ENCODE data around the gene C4BPA. TPM values are rescaled to one million over a fixed set of nuclear protein-coding genes. Genes with fewer than 3 reads are reported as not detected.

Gene C4BPA
- polyA plus RNA-seq, 1 of the 3 experiments (the other 2 are of a cell fraction) = not detected

DNA sequence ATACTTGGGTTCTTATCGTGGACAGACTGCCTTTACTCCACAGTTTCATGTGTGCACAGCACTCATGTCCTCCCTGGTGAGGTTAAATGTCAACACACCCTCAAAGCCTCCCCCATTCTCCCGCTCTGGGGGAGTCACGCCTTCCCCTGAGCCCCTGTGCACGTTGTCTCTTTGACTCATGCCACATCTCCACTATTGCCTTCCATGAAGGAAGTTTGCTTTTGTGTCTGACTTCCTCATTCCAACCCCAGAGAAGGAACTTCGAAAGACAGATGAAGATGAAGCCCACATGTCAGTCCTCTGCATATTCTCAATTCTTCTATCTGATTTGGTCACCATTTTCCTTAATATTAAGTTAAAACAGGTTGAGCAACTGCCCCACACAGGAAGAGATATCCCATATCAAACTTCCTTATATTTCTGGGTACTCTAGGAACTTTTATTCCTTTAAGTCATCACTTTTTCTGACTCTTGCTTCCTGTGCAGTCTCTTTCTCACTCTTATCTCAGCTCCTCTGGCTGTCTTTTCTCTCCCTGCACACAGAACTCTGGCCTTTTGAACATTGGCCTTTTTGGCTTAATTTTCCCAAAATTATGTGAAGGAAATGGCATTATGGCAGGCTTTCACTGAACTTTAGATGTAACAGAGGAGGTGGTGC is 41.5 kb downstream of the C4BPA start (continued):
- TF ChIP-seq TEAD4 (IDR thresholded peaks at IDR 0.05; ENCODE audit: borderline replicate concordance, insufficient read depth) (no peak), EP300 (IDR thresholded peaks at IDR 0.05; ENCODE audit: borderline replicate concordance in 1 of 2, low read depth in 1 of 2, low read length in 1 of 2) (no peak)

DNA sequence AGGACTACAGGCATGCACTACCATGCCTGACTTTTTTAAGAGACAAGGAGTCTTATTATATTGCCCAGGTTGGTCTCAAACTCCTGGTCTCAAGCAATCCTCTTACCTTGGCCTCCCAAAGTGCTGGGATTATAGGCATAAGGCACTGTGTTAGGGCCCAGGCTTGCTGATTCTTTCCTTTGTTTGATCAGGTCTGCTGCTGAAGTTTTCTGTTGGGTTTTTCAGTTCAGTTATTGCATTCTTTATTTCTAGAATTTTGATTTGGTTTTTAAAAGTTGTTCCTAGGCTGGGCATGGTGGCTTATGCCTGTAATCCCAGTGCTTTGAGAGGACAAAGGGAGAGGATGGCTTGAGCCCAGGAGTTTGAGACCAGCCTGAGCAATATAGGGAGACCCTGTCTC is 47.9 kb downstream of the C4BPA start:
- Histone ChIP-seq H3K79me2 (ENCODE audit: insufficient read depth) (no peaks in the 10 kb centered on the region), H3K9me2 (no peaks in the 10 kb centered on the region; the same call in 1 of the 2 replicates)
- CTCF ChIA-PET = no interaction called here

DNA sequence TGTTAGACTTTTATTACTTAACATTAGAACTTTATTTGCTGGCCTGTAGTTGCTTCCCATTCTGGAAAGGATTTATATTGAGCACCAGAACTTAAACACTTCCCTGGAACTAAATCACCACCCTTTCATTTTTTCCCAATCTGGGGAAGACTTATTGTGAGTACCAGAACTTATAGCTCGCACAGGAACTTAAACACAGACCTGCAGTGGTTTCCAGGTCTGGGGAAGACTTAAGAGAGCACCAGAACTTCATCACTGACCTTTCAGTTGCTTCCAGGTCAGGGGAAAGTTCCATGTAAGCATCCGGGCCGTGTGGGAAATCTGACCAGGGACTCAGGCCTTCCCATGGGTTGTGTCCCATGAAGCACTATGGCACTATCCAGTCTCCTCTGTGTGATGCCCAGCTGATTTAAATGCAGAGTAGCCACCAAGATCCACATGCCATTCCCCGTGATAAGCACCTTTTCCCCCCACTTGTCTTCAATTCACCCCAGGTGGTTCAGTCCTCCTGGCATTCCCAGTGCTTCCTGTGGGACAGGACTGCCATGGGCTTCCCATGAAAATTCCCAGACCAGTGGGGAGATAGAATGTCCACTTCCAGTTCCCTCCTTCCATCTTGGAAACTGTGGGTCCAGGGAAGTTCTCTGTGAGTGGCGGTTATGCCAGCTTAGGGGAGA is 48.9 kb downstream of the C4BPA start:
- ChIA-PET POLR2A (no interaction called here), CTCF (no interaction called here)
- Histone ChIP-seq H4K20me1 (ENCODE audit: insufficient read depth) (no peaks in the 10 kb centered on the region), H3K9me2 (no peaks in the 10 kb centered on the region; the same call in 1 of the 2 replicates), H3K79me2 (ENCODE audit: insufficient read depth) (no peaks in the 10 kb centered on the region), H3K36me3 (replicated peaks in 1 of 2; ENCODE audit: control insufficient read depth in 1 of 2, insufficient read depth in 2 of 2, low read length in 1 of 2) (no peaks in the 10 kb centered on the region), H3K27ac (ENCODE audit: low read depth in 2 of 2, low read length in 1 of 2) (no peak overlapping the region), H3F3A (replicated peaks; ENCODE audit: insufficient read depth) (no peaks in the 10 kb centered on the region), H3K4me3 (ENCODE audit: low read depth in 2 of 2, low read length in 1 of 2) (no peak overlapping the region), H3K4me2 (no peak overlapping the region), H3K27me3 (ENCODE audit: insufficient read depth) (no peaks in the 10 kb centered on the region), H2AFZ (ENCODE audit: low read depth) (no peak overlapping the region), H3K9ac (no peak overlapping the region), H3K4me1 (ENCODE audit: control insufficient read depth in 1 of 2, insufficient read depth in 2 of 2, low read depth in 1 of 2, low read length in 1 of 2) (no peaks in the 10 kb centered on the region), H3K9me3 (no peaks in the 10 kb centered on the region)
- WGBS (ENCODE audit: low lambda C conversion rate) = 21% methylated on average over 5 of the region's 5 CpGs
- TF ChIP-seq MXI1 (IDR thresholded peaks at IDR 0.05; ENCODE audit: low read depth, low read length) = no peak
- peak; percentile 35; the same call in 1 of the 2 replicates for TF ChIP-seq GABPA (IDR thresholded peaks at IDR 0.05; ENCODE audit: low read depth)
- no peak for DNase-seq

More for the DNA sequence above, 47.9 kb downstream of the C4BPA start:
- Histone ChIP-seq H3K27ac (ENCODE audit: low read depth in 2 of 2, low read length in 1 of 2) (no peak overlapping the region), H3K27me3 (ENCODE audit: insufficient read depth) (no peaks in the 10 kb centered on the region), H3F3A (replicated peaks; ENCODE audit: insufficient read depth) (no peaks in the 10 kb centered on the region), H3K4me1 (ENCODE audit: control insufficient read depth in 1 of 2, insufficient read depth in 2 of 2, low read depth in 1 of 2, low read length in 1 of 2) (no peaks in the 10 kb centered on the region), H4K20me1 (ENCODE audit: insufficient read depth) (no peaks in the 10 kb centered on the region), H3K4me2 (no peak overlapping the region), H3K9ac (no peak overlapping the region), H3K36me3 (replicated peaks in 1 of 2; ENCODE audit: control insufficient read depth in 1 of 2, insufficient read depth in 2 of 2, low read length in 1 of 2) (no peaks in the 10 kb centered on the region), H3K4me3 (ENCODE audit: low read depth in 2 of 2, low read length in 1 of 2) (no peak overlapping the region), H3K9me3 (no peaks in the 10 kb centered on the region), H2AFZ (ENCODE audit: low read depth) (no peak overlapping the region)
- POLR2A ChIA-PET = no interaction called here
- TF ChIP-seq SMC3 (IDR thresholded peaks at IDR 0.05; ENCODE audit: low read depth, low read length) (no peak), EP300 (IDR thresholded peaks at IDR 0.05; ENCODE audit: borderline replicate concordance in 1 of 2, low read depth in 1 of 2, low read length in 1 of 2) (no peak), MEF2A (IDR thresholded peaks at IDR 0.05; ENCODE audit: borderline replicate concordance, low read depth) (no peak), SIN3A (IDR thresholded peaks at IDR 0.05; ENCODE audit: borderline replicate concordance, low read depth, low read length) (no peak), FOXJ3 (CRISPR knock-in tag; IDR thresholded peaks at IDR 0.05) (no peak), RCOR1 (IDR thresholded peaks at IDR 0.05; ENCODE audit: low read length) (no peak), RXRA (IDR thresholded peaks at IDR 0.05; ENCODE audit: borderline replicate concordance, low read depth) (no peak), EZH2phosphoT487 (IDR thresholded peaks at IDR 0.05; ENCODE audit: borderline replicate concordance, low read depth) (no peak), GATA2 (CRISPR knock-in tag; IDR thresholded peaks at IDR 0.05) (no peak), NRF1 (IDR thresholded peaks at IDR 0.05; ENCODE audit: low read depth, low read length) (no peak), CHD2 (IDR thresholded peaks at IDR 0.05; ENCODE audit: low read length, partially characterized antibody) (no peak), FOSL2 (IDR thresholded peaks at IDR 0.05; ENCODE audit: borderline replicate concordance, low read depth) (no peak), RFX5 (IDR thresholded peaks at IDR 0.05; ENCODE audit: low read length) (no peak), POLR2AphosphoS5 (IDR thresholded peaks at IDR 0.05; ENCODE audit: low read depth, low read length) (no peak), GABPA (IDR thresholded peaks at IDR 0.05; ENCODE audit: low read depth) (no peak)
- TF ChIP-seq, protein P1, sequence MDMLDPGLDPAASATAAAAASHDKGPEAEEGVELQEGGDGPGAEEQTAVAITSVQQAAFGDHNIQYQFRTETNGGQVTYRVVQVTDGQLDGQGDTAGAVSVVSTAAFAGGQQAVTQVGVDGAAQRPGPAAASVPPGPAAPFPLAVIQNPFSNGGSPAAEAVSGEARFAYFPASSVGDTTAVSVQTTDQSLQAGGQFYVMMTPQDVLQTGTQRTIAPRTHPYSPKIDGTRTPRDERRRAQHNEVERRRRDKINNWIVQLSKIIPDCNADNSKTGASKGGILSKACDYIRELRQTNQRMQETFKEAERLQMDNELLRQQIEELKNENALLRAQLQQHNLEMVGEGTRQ (IDR thresholded peaks at IDR 0.05; ENCODE audit: borderline replicate concordance, low read depth, low read length) = no peak
- TF ChIP-seq, protein P2, sequence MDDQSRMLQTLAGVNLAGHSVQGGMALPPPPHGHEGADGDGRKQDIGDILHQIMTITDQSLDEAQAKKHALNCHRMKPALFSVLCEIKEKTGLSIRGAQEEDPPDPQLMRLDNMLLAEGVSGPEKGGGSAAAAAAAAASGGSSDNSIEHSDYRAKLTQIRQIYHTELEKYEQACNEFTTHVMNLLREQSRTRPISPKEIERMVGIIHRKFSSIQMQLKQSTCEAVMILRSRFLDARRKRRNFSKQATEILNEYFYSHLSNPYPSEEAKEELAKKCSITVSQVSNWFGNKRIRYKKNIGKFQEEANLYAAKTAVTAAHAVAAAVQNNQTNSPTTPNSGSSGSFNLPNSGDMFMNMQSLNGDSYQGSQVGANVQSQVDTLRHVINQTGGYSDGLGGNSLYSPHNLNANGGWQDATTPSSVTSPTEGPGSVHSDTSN (IDR thresholded peaks at IDR 0.05) = no peak
- DNase-seq = no peak
